Endothelial cell of umbilical vein (primary cell): Measurements from ENCODE around the gene AHNAK2. TPM values are rescaled to one million over a fixed set of nuclear protein-coding genes. Genes with fewer than 3 reads are reported as not detected.
"Not testable (repeated sequence)": the region's sequence is repeated elsewhere in the genome, so short reads cannot be mapped to it uniquely, and the experiment has no call there.

Experiments
- Bru-seq: library from RNA; stranded (reverse); fragments of 400-500 nt; gene quantifications from one replicate; lab custom pipeline; 2021; lab: Mats Ljungman, UMichigan
- BruChase-seq, 2 experiments: library from RNA; stranded (reverse); fragments of 400-500 nt; gene quantifications; one replicate each; lab custom pipeline; 2021; lab: Mats Ljungman, UMichigan
- BruUV-seq: library from RNA; stranded (reverse); fragments of 400-500 nt; replicated peaks from 2 replicates; lab custom pipeline; 2021; lab: Mats Ljungman, UMichigan
- CTCF ChIA-PET: fragments of 300-600, 350-600 bp; sonication (Branson Sonifier 250); formaldehyde crosslinking; loops from one replicate; lab custom pipeline; 2021; ENCODE audit warnings: antibody characterized with exemption, inconsistent platforms; lab: Charles Lee
- POLR2A ChIA-PET: fragments of 300-600, 350-600 bp; sonication (Branson Sonifier 250); formaldehyde crosslinking; loops from one replicate; lab custom pipeline; 2021; ENCODE audit warnings: antibody characterized with exemption, inconsistent platforms; lab: Charles Lee
- DNase-seq: peaks from one replicate; pipeline ENCODE4 v3.0.0-alpha.2; 2011; ENCODE audit warnings: low read depth, low spot score
- FAIRE-seq: peaks from 2 replicates; lab custom pipeline; 2011; peaks lifted over from hg19 to GRCh38; lab: Jason Lieb, UNC
- H2AFZ ChIP-seq: 2 replicates; pipeline ENCODE4 v1.6.0; 2012; ENCODE audit warnings: low read depth, low read length, control low read depth, inconsistent platforms
- H3K27ac ChIP-seq: 2 replicates; pipeline ENCODE4 v1.5.1; 2011; ENCODE audit warnings: low read depth, mild to moderate bottlenecking, control low read depth, low read length, moderate library complexity; ENCODE audit not compliant: insufficient read depth
- H3K27me3 ChIP-seq, 2 experiments: 2 replicates each; pipeline versions ENCODE4 v1.6.0 to v1.6.1; 2011; ENCODE audit warnings: low read length in 2 of 2, mixed read lengths in 1 of 2; ENCODE audit not compliant: control insufficient read depth in 2 of 2, insufficient read depth in 2 of 2
- H3K36me3 ChIP-seq, 2 experiments: 2 replicates in 1 of 2; 3 replicates in 1 of 2; pipeline ENCODE4 v1.5.1; 2011; ENCODE audit warnings: low read length in 2 of 2, mild to moderate bottlenecking in 1 of 2, moderate library complexity in 1 of 2; ENCODE audit not compliant: control insufficient read depth in 2 of 2, insufficient read depth in 2 of 2; ENCODE audit errors: extremely low read depth in 1 of 2
- H3K4me1 ChIP-seq: 3 replicates; pipeline ENCODE4 v1.5.1; 2011; ENCODE audit warnings: mild to moderate bottlenecking, low read length; ENCODE audit not compliant: control insufficient read depth, insufficient read depth; ENCODE audit errors: extremely low read depth
- H3K4me2 ChIP-seq: 2 replicates; pipeline ENCODE4 v1.6.1; 2011; ENCODE audit warnings: low read length, control low read depth, mixed read lengths; ENCODE audit not compliant: insufficient read depth
- H3K4me3 ChIP-seq, 3 experiments: fragments of 200-600 bp in 1 of 3; sonication (generic), shearing (Covaris generic) in 1 of 3; replicated peaks in 1 of 3; 2 replicates each; pipeline ENCODE4 v1.5.1; 2011 to 2016; ENCODE audit warnings: control low read depth in 3 of 3, low read length in 3 of 3, mild to moderate bottlenecking in 2 of 3, inconsistent platforms in 1 of 3, low read depth in 1 of 3, moderate library complexity in 1 of 3; ENCODE audit not compliant: insufficient read depth in 1 of 3
- H3K79me2 ChIP-seq: 2 replicates; pipeline ENCODE4 v1.6.0; 2012; ENCODE audit warnings: low read length, inconsistent platforms; ENCODE audit not compliant: control insufficient read depth, insufficient read depth
- H3K9ac ChIP-seq: replicated peaks from 2 replicates; pipeline ENCODE3; 2011; ENCODE audit warnings: low read length, control low read depth; ENCODE audit not compliant: insufficient read depth; ENCODE audit errors: extremely low read depth
- H3K9me1 ChIP-seq: replicated peaks from 3 replicates; pipeline ENCODE4 v1.6.0; 2011; ENCODE audit warnings: mild to moderate bottlenecking, low read length; ENCODE audit not compliant: control insufficient read depth, insufficient read depth; ENCODE audit errors: extremely low read depth
- H3K9me3 ChIP-seq: replicated peaks from 2 replicates; pipeline ENCODE4 v1.5.1; 2012; ENCODE audit warnings: low read length, inconsistent platforms; ENCODE audit not compliant: control insufficient read depth, insufficient read depth
- H4K20me1 ChIP-seq: replicated peaks from 2 replicates; pipeline ENCODE3; 2011; ENCODE audit warnings: mild to moderate bottlenecking, low read length; ENCODE audit not compliant: control insufficient read depth, insufficient read depth; ENCODE audit errors: extremely low read depth
- JUN ChIP-seq: IDR thresholded peaks from 2 replicates; pipeline ENCODE4 v1.6.1; 2011; ENCODE audit warnings: borderline replicate concordance, low read depth; ENCODE audit not compliant: insufficient read length, insufficient read depth
- POLR2A ChIP-seq: IDR thresholded peaks from 2 replicates; pipeline ENCODE4 v1.6.1; 2012; ENCODE audit warnings: low read depth, mild to moderate bottlenecking, control low read depth, low read length
- POLR2AphosphoS5 ChIP-seq: IDR thresholded peaks from 2 replicates; pipeline ENCODE4 v1.6.1; 2012; ENCODE audit warnings: low read depth, mild to moderate bottlenecking, control low read depth, low read length, moderate library complexity; ENCODE audit not compliant: insufficient read depth
- dilution Hi-C: fragments of 300-500 bp; cut with MboI; formaldehyde crosslinking; loops from one replicate; pipeline ENCODE4 v1.15.0; 2019; ENCODE audit warnings: low sequenced_read_pairs; ENCODE audit not compliant: extremely low pct_ligation_motif_present
- intact Hi-C: fragments of 100-400 bp; cut with micrococcal nuclease; formaldehyde crosslinking; loops from one replicate; pipeline ENCODE4 v1.10.0; 2022
- long read RNA-seq: library from polyadenylated mRNA; stranded (forward); transcript quantifications from one replicate; pipeline ENCODE4 v2.0.0, GENCODE V29; 2021
- polyA minus RNA-seq, 3 experiments: library from RNA; depleted of rRNA, polyadenylated mRNA; stranded (reverse); fragments of >200 nt; gene quantifications; 1 replicate in 1 of 3; 2 replicates in 2 of 3; pipeline ENCODE4 v1.2.3, GENCODE V29; 2011
- polyA plus RNA-seq, 4 experiments: library from polyadenylated mRNA; depleted of rRNA in 3 of 4; stranded (reverse) in 3 of 4; unstranded in 1 of 4; fragments of >200 nt; gene quantifications; 2 replicates each; pipeline versions ENCODE4 v1.2.1 to v1.2.3, GENCODE V29; 2011 to 2012; ENCODE audit warnings: missing spikeins in 1 of 4
- total RNA-seq: library from RNA; stranded (reverse); gene quantifications from 2 replicates; pipeline ENCODE4 v1.2.3, GENCODE V29; 2021

The AHNAK2 gene
- total RNA-seq, result 68.7 and 81.9 TPM in 2 replicates
- 16.6 and 17.7 TPM in 2 replicates for polyA plus RNA-seq
- polyA plus RNA-seq (2011; cell fraction: cytosol; rRNA removed), result 20.2 and 20.8 TPM in 2 replicates
- 86.6 and 90.9 TPM in 2 replicates for polyA plus RNA-seq (2011; cell fraction: nucleus; rRNA removed)
- polyA plus RNA-seq (2012), result 76.1 and 85.2 TPM in 2 replicates
- 72.8 and 76.9 TPM in 2 replicates for polyA minus RNA-seq
- 25.0 TPM for polyA minus RNA-seq (2011; cell fraction: cytosol; rRNA and poly(A)+ RNA removed)
- 87.1 and 88.1 TPM in 2 replicates for polyA minus RNA-seq (2011; cell fraction: nucleus; rRNA and poly(A)+ RNA removed)
- Bru-seq, nascent RNA, result percentile 58 among the genes with signal in this experiment
- percentile 90 among the genes with signal in this experiment for BruChase-seq, experiment 1, labeled RNA remaining after a 6-hour chase
- percentile 77 among the genes with signal in this experiment for BruChase-seq, experiment 2, labeled RNA remaining after a 2-hour chase
- long read RNA-seq, partial matches to known transcripts, result 0 of 26 reads
- long read RNA-seq, other reads (novel, unspliced or antisense), result 26 of 26 reads

- intact Hi-C loops (loop anchor here (2.0 to 10.0 kb wide), 3 partner anchors 113 to 324 kb away; partner anchors contain the start of gene BRF1), dilution Hi-C loops (no loop called here)
- H3K4me2 ChIP-seq, result peak within 1 kb of the TSS; percentile 65
- no peak within 1 kb of the TSS for H3K9ac ChIP-seq
- TF ChIP-seq JUN, result no peak
- peak; percentile 39 for TF ChIP-seq POLR2A
- TF ChIP-seq POLR2AphosphoS5, result peak; percentile 78
- no peaks in the 10 kb centered on the region for H3K9me1 ChIP-seq
- no peaks in the 10 kb centered on the region for H4K20me1 ChIP-seq
- H3K27ac ChIP-seq, result no peak within 1 kb of the TSS
- no peaks in the 10 kb centered on the region for H3K9me3 ChIP-seq
- no peaks in the 10 kb centered on the region for H3K79me2 ChIP-seq
- H3K4me3 ChIP-seq, result peak within 1 kb of the TSS in 2 of 3 experiments; percentile 29 to 41
- ChIA-PET POLR2A (interaction anchor here (0.6 kb wide), 1 partner anchor 54 kb away, joined by 6 read pairs; no protein-coding TSS in a partner anchor), CTCF (interaction anchor here (1.7 to 4.7 kb wide), 3 partner anchors 68 to 109 kb away, joined by 4 to 97 read pairs (median 14); no protein-coding TSS in a partner anchor)
- FAIRE-seq (peak; percentile 63), DNase-seq (peak; percentile 68)
- BruUV-seq, result no TSS peak
- no peaks in the 10 kb centered on the region for H3K27me3 ChIP-seq
- H2AFZ ChIP-seq, result peak within 1 kb of the TSS; percentile 68
- no peaks in the 10 kb centered on the region for H3K36me3 ChIP-seq
- peaks cover 24% of the 10 kb centered on the region for H3K4me1 ChIP-seq
Observed at GRCh38 chr14:104977681-104978653, at the start of gene AHNAK2. Gene AHNAK2, minus strand, starts transcription at chr14:104978374. Its CDS starts 137 bp downstream, at chr14:104978237.

GRCh38 chr14:105027718-105028117 is 49.5 kb upstream of the AHNAK2 start:
- H3K4me2 ChIP-seq, H3K36me3 ChIP-seq, H3K27me3 ChIP-seq, H3K9me1 ChIP-seq, H3K79me2 ChIP-seq, H4K20me1 ChIP-seq, DNase-seq, H3K9me3 ChIP-seq, H3K9ac ChIP-seq, H3K27ac ChIP-seq, H3K4me3 ChIP-seq, dilution Hi-C loops, CTCF ChIA-PET, FAIRE-seq, H2AFZ ChIP-seq: not testable (repeated sequence)
- H3K4me1 ChIP-seq, result peaks cover 36% of the 10 kb centered on the region
- POLR2A ChIA-PET, result interaction anchor here (0.6 kb wide), 1 partner anchor 32 kb away, joined by 4 read pairs; no protein-coding TSS in a partner anchor
- TSS peak; percentile 88 for BruUV-seq
- intact Hi-C loops, result loop anchor here (2.0 kb wide), 1 partner anchor 17 kb away; no protein-coding TSS in a partner anchor
